Mammary epithelial cell (primary cell): ENCODE data around the gene TDRD9.

Experiments used
- EZH2 ChIP-seq: IDR thresholded peaks from 2 replicates; pipeline ENCODE4 v1.6.1; 2012; ENCODE audit warnings: low read length, inconsistent platforms, borderline replicate concordance
- TF ChIP-seq, protein P1 (sequence below), 2 donors: IDR thresholded peaks in 1 of 2; conservative IDR thresholded peaks in 1 of 2; 2 replicates each; pipeline ENCODE4 v1.5.1; 2011 to 2012; ENCODE audit warnings: inconsistent platforms in 2 of 2, low read length in 2 of 2, mild to moderate bottlenecking in 2 of 2, control low read depth in 1 of 2, low read depth in 1 of 2; ENCODE audit not compliant: insufficient read depth in 1 of 2; ENCODE audit errors: extremely low read depth in 1 of 2

GRCh38 chr14:104037903-104038302, 109.6 kb downstream of the TDRD9 start:
- TF ChIP-seq, protein P1, sequence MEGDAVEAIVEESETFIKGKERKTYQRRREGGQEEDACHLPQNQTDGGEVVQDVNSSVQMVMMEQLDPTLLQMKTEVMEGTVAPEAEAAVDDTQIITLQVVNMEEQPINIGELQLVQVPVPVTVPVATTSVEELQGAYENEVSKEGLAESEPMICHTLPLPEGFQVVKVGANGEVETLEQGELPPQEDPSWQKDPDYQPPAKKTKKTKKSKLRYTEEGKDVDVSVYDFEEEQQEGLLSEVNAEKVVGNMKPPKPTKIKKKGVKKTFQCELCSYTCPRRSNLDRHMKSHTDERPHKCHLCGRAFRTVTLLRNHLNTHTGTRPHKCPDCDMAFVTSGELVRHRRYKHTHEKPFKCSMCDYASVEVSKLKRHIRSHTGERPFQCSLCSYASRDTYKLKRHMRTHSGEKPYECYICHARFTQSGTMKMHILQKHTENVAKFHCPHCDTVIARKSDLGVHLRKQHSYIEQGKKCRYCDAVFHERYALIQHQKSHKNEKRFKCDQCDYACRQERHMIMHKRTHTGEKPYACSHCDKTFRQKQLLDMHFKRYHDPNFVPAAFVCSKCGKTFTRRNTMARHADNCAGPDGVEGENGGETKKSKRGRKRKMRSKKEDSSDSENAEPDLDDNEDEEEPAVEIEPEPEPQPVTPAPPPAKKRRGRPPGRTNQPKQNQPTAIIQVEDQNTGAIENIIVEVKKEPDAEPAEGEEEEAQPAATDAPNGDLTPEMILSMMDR (conservative IDR thresholded peaks at IDR 0.05 in 1 of 2, IDR thresholded peaks at IDR 0.05 in 1 of 2; ENCODE audit: extremely low read depth in 1 of 2, insufficient read depth in 1 of 2, low read depth in 1 of 2, low read length in 2 of 2) = no peak
- TF ChIP-seq EZH2 = no peak
